Glutamatergic neuron (in vitro differentiated cells): ENCODE measurements around the gene RMDN2. TPM values are rescaled to one million over a fixed set of nuclear protein-coding genes. Genes with fewer than 3 reads are reported as not detected.
"Not testable (repeated sequence)": the region's sequence is repeated elsewhere in the genome, so short reads cannot be mapped to it uniquely, and the experiment has no call there.

ENCODE experiments used
- DNase-seq: peaks from one replicate; pipeline ENCODE4 v3.0.0; 2022
- H3K27ac Mint-ChIP-seq: one replicate; pipeline ENCODE4 v1.8.0; 2020; ENCODE audit warnings: mild to moderate bottlenecking, mixed read lengths, inconsistent platforms; ENCODE audit not compliant: unreplicated experiment
- H3K27me3 Mint-ChIP-seq: one replicate; pipeline ENCODE4 v1.8.0; 2020; ENCODE audit warnings: mild to moderate bottlenecking, moderate library complexity, mixed read lengths, inconsistent platforms; ENCODE audit not compliant: unreplicated experiment
- H3K36me3 Mint-ChIP-seq: one replicate; pipeline ENCODE4 v1.8.0; 2020; ENCODE audit warnings: mild to moderate bottlenecking, mixed read lengths, inconsistent platforms; ENCODE audit not compliant: unreplicated experiment
- H3K4me1 Mint-ChIP-seq: one replicate; pipeline ENCODE4 v1.8.0; 2020; ENCODE audit warnings: mild to moderate bottlenecking, low read depth, mixed read lengths, inconsistent platforms; ENCODE audit not compliant: unreplicated experiment
- H3K4me3 Mint-ChIP-seq: one replicate; pipeline ENCODE4 v1.8.0; 2020; ENCODE audit warnings: mild to moderate bottlenecking, mixed read lengths, inconsistent platforms; ENCODE audit not compliant: unreplicated experiment
- H3K9me3 Mint-ChIP-seq: one replicate; pipeline ENCODE4 v1.8.0; 2020; ENCODE audit warnings: mild to moderate bottlenecking, moderate library complexity, mixed read lengths, inconsistent platforms; ENCODE audit not compliant: unreplicated experiment
- CTCF ChIP-seq: fragments of 200-600 bp; sonication (generic); IDR thresholded peaks from one replicate; pipeline ENCODE4 v1.5.0; 2021; ENCODE audit not compliant: partially characterized antibody, unreplicated experiment
- total RNA-seq: library from RNA; stranded (reverse); fragmentation: NEBNext Ultra II Directional; extraction: Animal tissue kit (Norgen Biotek cat#: 25700); gene quantifications from one replicate; pipeline ENCODE4 v1.2.1, GENCODE V29; 2021; ENCODE audit not compliant: unreplicated experiment

The RMDN2 gene
- total RNA-seq, 1 donor from 2014 or later, result 5.5 TPM

GRCh38 chr2:38000485-38001222 is 75.6 kb downstream of the RMDN2 start:
- Mint-ChIP-seq H3K4me3 (no peak overlapping the region), H3K9me3 (no peaks in the 10 kb centered on the region), H3K4me1 (no peaks in the 10 kb centered on the region), H3K36me3 (no peaks in the 10 kb centered on the region), H3K27ac (no peak overlapping the region), H3K27me3 (no peaks in the 10 kb centered on the region)
- DNase-seq, result no peak
- TF ChIP-seq CTCF, result no peak

- H3K27ac Mint-ChIP-seq, H3K9me3 Mint-ChIP-seq, H3K36me3 Mint-ChIP-seq, DNase-seq, H3K4me3 Mint-ChIP-seq, H3K27me3 Mint-ChIP-seq, H3K4me1 Mint-ChIP-seq: not testable (repeated sequence)
Observed at GRCh38 chr2:38010187-38010586, 85.1 kb downstream of the RMDN2 start.

GRCh38 chr2:38010995-38011394 is 85.9 kb downstream of the RMDN2 start:
- no peaks in the 10 kb centered on the region for H3K4me1 Mint-ChIP-seq
- H3K36me3 Mint-ChIP-seq, result peaks cover 7% of the 10 kb centered on the region
- no peaks in the 10 kb centered on the region for H3K9me3 Mint-ChIP-seq
- no peak for DNase-seq
- H3K4me3 Mint-ChIP-seq, result no peak overlapping the region
- no peak for TF ChIP-seq CTCF
- no peaks in the 10 kb centered on the region for H3K27me3 Mint-ChIP-seq
- H3K27ac Mint-ChIP-seq, result no peak overlapping the region

GRCh38 chr2:38013158-38013752 is 88.2 kb downstream of the RMDN2 start:
- no peak for TF ChIP-seq CTCF
- no peak for DNase-seq
- Mint-ChIP-seq H3K4me1 (no peaks in the 10 kb centered on the region), H3K27ac (no peak overlapping the region), H3K9me3 (no peaks in the 10 kb centered on the region), H3K27me3 (no peaks in the 10 kb centered on the region), H3K36me3 (no peaks in the 10 kb centered on the region), H3K4me3 (no peak overlapping the region)

GRCh38 chr2:38016219-38016618 is 91.1 kb downstream of the RMDN2 start:
- H3K4me3 Mint-ChIP-seq, result no peak overlapping the region
- no peaks in the 10 kb centered on the region for H3K36me3 Mint-ChIP-seq
- no peak for TF ChIP-seq CTCF
- no peak for DNase-seq
- H3K27ac Mint-ChIP-seq, result no peak overlapping the region
- H3K4me1 Mint-ChIP-seq, result no peaks in the 10 kb centered on the region
- H3K9me3 Mint-ChIP-seq, result no peaks in the 10 kb centered on the region
- H3K27me3 Mint-ChIP-seq, result no peaks in the 10 kb centered on the region
